H1 (cell line): ENCODE measurements around the gene CHRNA1.

Source experiments
- BCL11A ChIP-seq, 2 experiments: IDR thresholded peaks; one replicate each; pipeline ENCODE4 v1.6.1; 2011; ENCODE audit warnings: low read depth in 2 of 2, low read length in 2 of 2, mild to moderate bottlenecking in 2 of 2
- POLR2A ChIP-seq, 2 experiments: IDR thresholded peaks; 1 replicate in 1 of 2; 2 replicates in 1 of 2; pipeline ENCODE4 v1.6.1; 2011; ENCODE audit warnings: low read depth in 2 of 2, low read length in 2 of 2, mild to moderate bottlenecking in 2 of 2; ENCODE audit errors: control extremely low read depth in 1 of 2
- RAD21 ChIP-seq, 2 experiments: IDR thresholded peaks in 1 of 2; conservative IDR thresholded peaks in 1 of 2; 2 replicates each; pipeline ENCODE4 v1.6.1; 2011; ENCODE audit warnings: low read depth in 2 of 2, low read length in 2 of 2, improper control_type of control experiment in 1 of 2, inconsistent platforms in 1 of 2, mild to moderate bottlenecking in 1 of 2, moderate library complexity in 1 of 2
- RNF2 ChIP-seq: fragments of 200-900, 300-1000 bp; sonication (generic); IDR thresholded peaks from 2 replicates; pipeline ENCODE4 v1.7.1; 2016; ENCODE audit warnings: borderline replicate concordance, low read depth, mild to moderate bottlenecking, antibody characterized with exemption, low read length; ENCODE audit not compliant: poor library complexity, severe bottlenecking; ENCODE audit errors: missing control alignments
- SUZ12 ChIP-seq: fragments of 200-600 bp; sonication (generic); IDR thresholded peaks from 2 replicates; pipeline ENCODE4 v1.6.1; 2012; ENCODE audit warnings: mild to moderate bottlenecking, inconsistent platforms, low read length, moderate library complexity, mixed read lengths
- TBP ChIP-seq: IDR thresholded peaks from 2 replicates; pipeline ENCODE4 v1.6.1; 2011; ENCODE audit warnings: low read depth, low read length, improper control_type of control experiment
- YY1 ChIP-seq: IDR thresholded peaks from 2 replicates; pipeline ENCODE4 v1.6.1; 2011; ENCODE audit warnings: low read depth, mild to moderate bottlenecking, low read length
- TF ChIP-seq, protein P1 (sequence below), 3 experiments: IDR thresholded peaks; 1 replicate in 2 of 3; 2 replicates in 1 of 3; pipeline versions ENCODE4 v1.5.1 to v1.6.1; 2011; ENCODE audit warnings: low read length in 3 of 3, mild to moderate bottlenecking in 3 of 3, inconsistent platforms in 2 of 3, low read depth in 1 of 3, moderate library complexity in 1 of 3; ENCODE audit not compliant: insufficient read depth in 1 of 3; ENCODE audit errors: control extremely low read depth in 1 of 3
- TF ChIP-seq, protein P2 (sequence below): IDR thresholded peaks from 2 replicates; pipeline ENCODE4 v1.6.1; 2011; ENCODE audit warnings: low read depth, mild to moderate bottlenecking, low read length; ENCODE audit not compliant: insufficient read depth

DNA sequence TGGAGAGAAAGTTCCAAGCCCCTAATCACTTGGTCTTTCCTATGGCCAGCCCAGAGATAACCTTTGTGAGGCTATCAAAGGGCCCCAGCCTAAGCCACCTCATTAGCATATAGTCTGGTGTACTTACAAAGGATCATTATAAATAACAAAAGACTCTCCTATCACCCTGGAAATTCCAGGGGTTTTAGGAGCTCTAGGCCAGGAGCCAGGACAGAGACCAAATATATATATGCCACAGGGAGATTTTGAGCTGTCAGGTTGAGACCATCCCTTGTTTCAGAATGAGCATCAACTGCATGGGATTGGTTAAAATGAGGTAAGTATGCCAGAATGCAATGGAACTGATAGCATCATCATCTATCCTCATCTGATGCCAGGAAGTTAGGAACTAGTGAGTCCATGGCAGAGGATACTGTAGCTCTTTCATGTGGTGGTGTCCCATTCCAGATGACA is 32.1 kb upstream of the CHRNA1 start:
- TF ChIP-seq, protein P1, sequence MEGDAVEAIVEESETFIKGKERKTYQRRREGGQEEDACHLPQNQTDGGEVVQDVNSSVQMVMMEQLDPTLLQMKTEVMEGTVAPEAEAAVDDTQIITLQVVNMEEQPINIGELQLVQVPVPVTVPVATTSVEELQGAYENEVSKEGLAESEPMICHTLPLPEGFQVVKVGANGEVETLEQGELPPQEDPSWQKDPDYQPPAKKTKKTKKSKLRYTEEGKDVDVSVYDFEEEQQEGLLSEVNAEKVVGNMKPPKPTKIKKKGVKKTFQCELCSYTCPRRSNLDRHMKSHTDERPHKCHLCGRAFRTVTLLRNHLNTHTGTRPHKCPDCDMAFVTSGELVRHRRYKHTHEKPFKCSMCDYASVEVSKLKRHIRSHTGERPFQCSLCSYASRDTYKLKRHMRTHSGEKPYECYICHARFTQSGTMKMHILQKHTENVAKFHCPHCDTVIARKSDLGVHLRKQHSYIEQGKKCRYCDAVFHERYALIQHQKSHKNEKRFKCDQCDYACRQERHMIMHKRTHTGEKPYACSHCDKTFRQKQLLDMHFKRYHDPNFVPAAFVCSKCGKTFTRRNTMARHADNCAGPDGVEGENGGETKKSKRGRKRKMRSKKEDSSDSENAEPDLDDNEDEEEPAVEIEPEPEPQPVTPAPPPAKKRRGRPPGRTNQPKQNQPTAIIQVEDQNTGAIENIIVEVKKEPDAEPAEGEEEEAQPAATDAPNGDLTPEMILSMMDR (IDR thresholded peaks at IDR 0.05; ENCODE audit: control extremely low read depth in 1 of 3, insufficient read depth in 1 of 3, low read depth in 1 of 3, low read length in 3 of 3) = no peak
- TF ChIP-seq POLR2A (IDR thresholded peaks at IDR 0.05; ENCODE audit: control extremely low read depth in 1 of 2, low read depth in 2 of 2, low read length in 2 of 2) = peak in 1 of 2 experiments; percentile 6; a peak in 1 of 3 replicates
- no peak for TF ChIP-seq BCL11A (IDR thresholded peaks at IDR 0.05; ENCODE audit: low read depth in 2 of 2, low read length in 2 of 2)
- 0 out of 2 replicates have a peak, but pooled peaks have one; percentile 32 for TF ChIP-seq YY1
- TF ChIP-seq SUZ12 = no peak
- TF ChIP-seq, protein P2, sequence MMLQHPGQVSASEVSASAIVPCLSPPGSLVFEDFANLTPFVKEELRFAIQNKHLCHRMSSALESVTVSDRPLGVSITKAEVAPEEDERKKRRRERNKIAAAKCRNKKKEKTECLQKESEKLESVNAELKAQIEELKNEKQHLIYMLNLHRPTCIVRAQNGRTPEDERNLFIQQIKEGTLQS = no peak
- TF ChIP-seq TBP = no peak
- TF ChIP-seq RAD21 (IDR thresholded peaks at IDR 0.05 in 1 of 2, conservative IDR thresholded peaks at IDR 0.05 in 1 of 2; ENCODE audit: low read depth in 2 of 2, low read length in 2 of 2) = no peak; a peak in 2 of 4 replicates
- no peak for TF ChIP-seq RNF2
